NB4 (cell line): ENCODE data around the gene YJU2.

ENCODE experiments used
- CTCF ChIP-seq: IDR thresholded peaks from one replicate; pipeline ENCODE4 v1.5.1; 2012; ENCODE audit warnings: low read depth, low read length
- MAX ChIP-seq: IDR thresholded peaks from 2 replicates; pipeline ENCODE4 v1.6.1; 2011; ENCODE audit warnings: low read depth, low read length

GRCh38 chr19:4227771-4228170 lies 19.1 kb upstream of the YJU2 start:
- no peak for TF ChIP-seq CTCF
- no peak for TF ChIP-seq MAX
